GM18951 (cell line): Measurements from ENCODE around the gene SLC34A1.

ENCODE experiments used
- POLR2A ChIP-seq: IDR thresholded peaks from 4 replicates; pipeline ENCODE4 v1.6.1; 2011; ENCODE audit warnings: mild to moderate bottlenecking; ENCODE audit not compliant: insufficient read length, insufficient read depth; ENCODE audit errors: extremely low read depth
- in situ Hi-C: fragments of 300-500 bp; cut with MboI; formaldehyde crosslinking; loops from one replicate; pipeline ENCODE4 v1.12.0; 2022; ENCODE audit warnings: low sequenced_read_pairs, mixed read lengths, inconsistent platforms; ENCODE audit not compliant: unreplicated experiment

SLC34A1 gene

GRCh38 chr5:177435847-177436536 lies 51.8 kb downstream of the SLC34A1 start:
- in situ Hi-C loops, result no loop called here
- no peak for TF ChIP-seq POLR2A

- no peak for TF ChIP-seq POLR2A
- in situ Hi-C loops, result no loop called here
Observed at GRCh38 chr5:177437623-177438022, 53.4 kb downstream of the SLC34A1 start.

- in situ Hi-C loops, result no loop called here
- no peak for TF ChIP-seq POLR2A
Observed at GRCh38 chr5:177438468-177438867, 54.2 kb downstream of the SLC34A1 start.

GRCh38 chr5:177439518-177440053 lies 55.4 kb downstream of the SLC34A1 start:
- TF ChIP-seq POLR2A, result no peak
- in situ Hi-C loops, result no loop called here

GRCh38 chr5:177440211-177440989 lies 56.2 kb downstream of the SLC34A1 start:
- in situ Hi-C loops, result no loop called here
- no peak for TF ChIP-seq POLR2A

GRCh38 chr5:177440990-177441780 lies 57.0 kb downstream of the SLC34A1 start:
- no peak for TF ChIP-seq POLR2A
- in situ Hi-C loops, result no loop called here

- no peak for TF ChIP-seq POLR2A
Observed at GRCh38 chr5:177442066-177442826, 58.0 kb downstream of the SLC34A1 start.

GRCh38 chr5:177443144-177443983 lies 59.1 kb downstream of the SLC34A1 start:
- in situ Hi-C loops, result no loop called here
- TF ChIP-seq POLR2A, result peak; percentile 11

More at GRCh38 chr5:177442066-177442826, 58.0 kb downstream of the SLC34A1 start:
- in situ Hi-C loops, result no loop called here

- in situ Hi-C loops, result no loop called here
- peak; percentile 24 for TF ChIP-seq POLR2A
Observed at GRCh38 chr5:177444106-177445051, 60.1 kb downstream of the SLC34A1 start.

- in situ Hi-C loops, result no loop called here
- no peak for TF ChIP-seq POLR2A
Observed at GRCh38 chr5:177445052-177445916, 61.0 kb downstream of the SLC34A1 start.
